HG02973 (cell line): ENCODE measurements around the gene HECA.

Source experiments
- ATAC-seq: cut with Tn5 transposase; IDR thresholded peaks from one replicate; pipeline ENCODE4 v1.9.1; 2021; ENCODE audit warnings: moderate library complexity; ENCODE audit not compliant: unreplicated experiment

The HECA gene

DNA sequence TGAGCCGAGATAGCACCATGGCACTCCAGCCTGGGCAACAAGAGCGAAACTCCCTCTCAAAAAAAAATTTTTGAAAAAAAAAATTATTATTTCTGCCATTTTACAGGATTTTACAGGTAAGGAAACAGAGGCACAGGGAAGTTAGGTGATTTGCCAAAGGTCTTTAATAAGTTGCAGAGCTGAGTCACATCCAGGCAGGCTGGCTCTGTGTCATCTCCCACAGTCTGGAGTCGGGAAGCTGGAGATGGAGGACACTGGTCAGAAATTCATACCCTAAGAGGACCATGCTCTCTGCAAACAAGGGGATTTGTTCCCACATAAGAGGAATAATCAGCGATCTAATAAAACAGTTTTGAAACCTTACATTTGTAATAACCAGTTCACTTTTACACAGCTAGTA, 24.1 kb downstream of the HECA start:
- ATAC-seq, result no peak

DNA sequence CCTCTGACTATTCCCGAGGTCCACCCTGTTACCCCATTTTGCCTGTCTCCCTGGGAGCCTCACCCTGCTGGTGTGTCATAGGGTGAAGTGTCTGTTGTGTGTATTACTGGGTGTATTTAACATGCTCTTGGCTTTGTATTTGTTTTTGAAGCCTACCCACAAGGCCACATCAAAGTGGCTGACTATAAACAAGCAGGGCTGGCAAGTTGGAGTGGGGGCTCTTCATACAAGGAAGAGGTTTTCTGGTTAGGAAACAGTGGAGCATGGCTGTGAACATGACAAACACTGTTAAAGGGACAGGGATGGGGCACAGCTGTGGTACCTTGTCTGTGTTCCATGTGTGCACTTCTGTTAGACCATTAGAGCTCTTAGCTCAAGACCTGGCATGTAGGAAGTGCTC, 26.3 kb downstream of the HECA start:
- no peak for ATAC-seq

DNA sequence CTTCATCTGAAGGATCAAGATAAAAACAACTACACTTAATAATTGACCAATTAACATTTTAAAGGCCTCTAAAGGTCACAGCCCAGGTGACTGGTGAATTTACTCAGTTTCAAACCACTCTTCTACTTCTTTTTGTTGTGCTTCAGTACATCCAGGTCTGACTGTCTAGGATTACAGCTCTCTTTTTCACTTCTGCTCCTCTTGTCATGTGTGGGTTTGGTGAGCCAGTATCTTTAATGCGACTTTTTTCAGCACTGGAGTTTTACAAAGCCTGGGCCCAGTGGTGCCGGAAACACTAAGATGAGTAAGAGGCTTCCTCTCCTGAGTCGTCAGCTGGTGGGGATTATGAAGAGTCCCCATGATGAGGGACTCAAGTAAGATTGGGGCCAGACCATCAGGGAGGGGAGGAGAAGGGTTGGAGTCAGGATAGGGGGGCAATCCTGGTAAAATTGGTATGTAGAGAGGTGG, 27.0 kb downstream of the HECA start:
- ATAC-seq, result peak; percentile 99

DNA sequence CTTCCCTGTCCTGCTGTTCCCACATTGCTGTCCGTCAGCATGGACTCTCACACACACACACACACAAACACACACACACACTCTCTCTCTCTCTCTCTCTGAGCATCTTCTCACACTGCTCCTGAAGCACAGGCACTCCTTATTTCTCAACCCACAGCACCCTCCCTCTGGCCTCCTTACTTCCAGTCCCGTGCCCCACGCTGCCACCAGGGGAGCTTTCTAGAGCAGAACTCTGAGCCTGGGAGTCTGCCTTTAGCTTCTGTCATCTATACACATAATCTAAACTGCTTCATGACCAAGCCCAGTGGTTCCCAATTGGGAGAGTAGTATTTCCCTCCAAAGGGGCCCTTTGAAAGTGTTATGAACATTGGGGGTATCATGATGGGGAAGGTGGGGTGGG, 29.1 kb downstream of the HECA start:
- ATAC-seq, result no peak

DNA sequence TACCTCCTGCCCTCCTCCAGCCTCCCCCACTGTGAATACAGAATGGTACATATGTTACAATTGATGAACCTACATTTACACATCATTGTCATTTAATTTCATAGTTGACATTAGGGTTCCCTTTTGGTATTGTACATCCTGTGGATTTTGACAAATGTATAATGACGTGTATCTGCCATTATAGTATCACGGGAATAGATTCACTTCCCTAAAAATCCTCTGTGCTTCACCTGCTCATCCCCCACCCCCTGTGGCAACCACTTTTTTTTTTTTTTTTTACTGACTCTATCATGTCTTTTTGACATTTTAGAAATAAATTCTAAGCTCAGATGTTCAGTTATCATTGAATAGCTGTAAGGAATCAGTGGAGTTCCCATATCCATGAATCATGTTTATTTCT, 30.4 kb downstream of the HECA start:
- no peak for ATAC-seq

DNA sequence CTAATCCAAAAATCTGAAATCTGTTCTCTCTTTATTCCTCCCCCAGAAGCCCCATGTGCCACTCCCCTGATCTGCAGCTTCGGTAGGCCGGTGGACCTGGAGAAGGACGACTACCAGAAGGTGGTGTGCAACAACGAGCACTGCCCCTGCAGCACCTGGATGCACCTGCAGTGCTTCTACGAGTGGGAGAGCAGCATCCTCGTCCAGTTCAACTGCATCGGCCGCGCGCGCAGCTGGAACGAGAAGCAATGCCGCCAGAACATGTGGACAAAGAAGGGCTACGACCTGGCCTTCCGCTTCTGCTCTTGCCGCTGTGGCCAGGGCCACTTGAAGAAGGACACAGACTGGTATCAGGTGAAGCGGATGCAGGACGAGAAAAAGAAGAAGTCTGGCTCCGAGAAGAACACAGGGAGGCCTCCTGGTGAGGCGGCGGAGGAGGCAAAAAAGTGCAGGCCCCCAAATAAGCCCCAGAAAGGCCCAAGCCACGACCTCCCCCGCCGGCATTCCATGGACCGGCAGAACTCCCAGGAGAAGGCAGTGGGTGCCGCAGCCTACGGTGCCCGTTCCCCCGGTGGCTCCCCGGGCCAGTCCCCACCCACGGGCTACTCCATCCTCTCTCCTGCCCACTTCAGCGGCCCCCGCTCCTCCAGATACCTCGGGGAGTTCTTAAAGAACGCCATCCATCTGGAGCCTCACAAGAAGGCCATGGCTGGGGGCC, 31.5 kb downstream of the HECA start:
- no peak for ATAC-seq

DNA sequence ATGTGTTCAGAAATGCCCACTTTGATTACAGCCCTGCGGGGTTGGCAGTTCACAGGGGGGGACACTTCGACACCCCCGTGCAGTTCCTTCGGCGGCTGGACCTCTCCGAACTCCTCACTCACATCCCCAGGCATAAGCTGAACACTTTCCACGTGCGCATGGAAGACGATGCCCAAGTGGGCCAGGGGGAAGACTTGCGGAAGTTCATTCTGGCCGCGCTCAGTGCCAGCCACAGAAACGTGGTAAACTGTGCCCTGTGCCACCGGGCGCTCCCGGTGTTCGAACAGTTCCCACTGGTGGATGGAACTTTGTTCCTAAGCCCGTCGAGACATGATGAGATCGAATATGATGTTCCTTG, 32.1 kb downstream of the HECA start:
- ATAC-seq, result no peak

DNA sequence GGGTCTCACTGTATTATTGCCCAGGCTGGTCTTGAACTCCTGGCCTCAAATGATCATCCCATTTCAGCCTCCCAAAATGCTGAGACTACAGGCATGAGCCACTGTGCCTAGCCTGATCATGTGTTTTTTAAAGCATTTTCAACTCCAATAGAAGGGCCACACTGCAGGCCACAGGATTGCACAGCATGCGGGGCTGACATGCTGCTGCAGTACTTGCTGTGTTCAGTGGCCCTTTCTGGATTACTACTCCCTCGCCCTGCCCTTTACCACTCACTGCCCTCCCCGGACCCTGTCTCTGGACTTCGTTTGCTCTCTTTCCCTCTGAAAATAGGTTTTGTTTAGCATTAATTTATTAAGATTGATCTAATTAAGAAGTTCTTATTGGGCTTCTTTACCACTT, 37.3 kb downstream of the HECA start:
- ATAC-seq, result no peak

DNA sequence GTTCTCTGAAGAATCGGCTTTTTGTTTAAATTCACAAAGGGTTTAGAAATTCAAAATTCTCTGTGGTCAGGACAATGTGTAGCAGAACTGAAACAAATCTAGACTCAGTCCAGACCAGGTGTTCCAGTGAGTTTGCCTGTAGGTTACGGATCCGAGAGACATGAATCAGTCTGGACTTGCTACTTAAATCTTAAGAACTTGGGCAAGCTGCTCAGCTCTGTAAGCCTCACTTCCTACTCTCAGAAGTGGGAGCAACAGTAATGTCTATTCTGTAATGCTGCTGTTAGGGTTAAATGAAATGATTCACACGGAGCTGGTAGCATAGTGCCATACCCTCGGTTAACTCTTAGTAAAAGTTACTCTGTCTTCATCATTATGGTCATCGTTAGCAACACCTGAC, 37.7 kb downstream of the HECA start:
- no peak for ATAC-seq

DNA sequence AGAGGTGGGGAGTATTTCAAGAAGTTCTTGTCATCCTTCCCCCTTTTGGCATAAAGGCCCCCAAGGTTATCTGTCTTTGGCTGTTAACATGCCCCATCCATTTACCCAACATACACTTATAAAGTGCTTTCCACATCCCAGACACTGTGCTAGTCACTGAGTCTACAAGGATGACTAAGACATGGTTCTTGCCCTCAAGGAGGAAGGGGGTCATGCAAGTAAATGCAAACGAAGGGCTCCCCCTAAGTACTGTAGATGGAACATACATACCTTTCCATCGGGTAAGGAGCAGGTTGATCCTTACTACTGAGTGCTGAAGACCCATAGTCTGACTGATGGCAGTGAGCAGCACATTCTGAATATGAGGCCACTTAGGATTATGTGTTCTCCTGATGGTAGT, 38.3 kb downstream of the HECA start:
- ATAC-seq, result no peak

DNA sequence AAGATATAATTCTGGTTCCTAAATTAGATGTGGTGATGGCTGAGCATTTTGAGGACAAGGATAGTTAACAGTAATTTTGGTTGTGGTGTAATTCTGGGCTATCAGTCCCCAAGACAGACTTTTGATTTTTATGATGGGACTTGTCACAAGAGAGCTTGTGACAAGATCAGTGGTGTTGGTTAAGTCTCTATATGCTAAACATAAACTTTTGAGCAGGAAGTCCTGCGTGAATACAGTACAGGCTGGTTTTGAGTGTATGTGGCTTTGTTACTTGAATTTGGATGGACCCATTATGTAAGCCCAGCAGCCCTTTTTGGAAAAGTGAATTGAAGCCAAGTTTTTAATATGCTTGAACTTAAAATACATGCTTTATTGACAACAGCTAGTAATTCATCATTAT, 38.9 kb downstream of the HECA start:
- ATAC-seq, result no peak

DNA sequence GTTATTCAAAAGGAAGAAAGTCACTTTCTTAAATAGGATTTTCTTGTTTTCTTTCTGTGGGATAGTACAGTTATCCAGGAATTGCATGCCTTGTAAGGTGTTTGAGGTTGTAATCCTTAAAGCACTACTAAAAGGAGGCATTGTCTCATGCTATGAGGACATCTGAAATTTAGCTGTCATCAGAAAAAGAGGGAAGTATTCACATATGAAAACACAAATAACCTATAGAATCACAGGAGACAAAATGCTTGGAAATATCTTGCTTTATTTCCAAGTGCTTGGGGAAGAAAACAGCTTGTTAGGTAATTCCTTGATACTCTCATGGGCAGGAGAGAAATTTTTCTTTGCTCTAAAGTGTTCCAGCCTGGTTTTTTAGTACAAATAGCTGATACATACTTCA, 40.1 kb downstream of the HECA start:
- no peak for ATAC-seq

DNA sequence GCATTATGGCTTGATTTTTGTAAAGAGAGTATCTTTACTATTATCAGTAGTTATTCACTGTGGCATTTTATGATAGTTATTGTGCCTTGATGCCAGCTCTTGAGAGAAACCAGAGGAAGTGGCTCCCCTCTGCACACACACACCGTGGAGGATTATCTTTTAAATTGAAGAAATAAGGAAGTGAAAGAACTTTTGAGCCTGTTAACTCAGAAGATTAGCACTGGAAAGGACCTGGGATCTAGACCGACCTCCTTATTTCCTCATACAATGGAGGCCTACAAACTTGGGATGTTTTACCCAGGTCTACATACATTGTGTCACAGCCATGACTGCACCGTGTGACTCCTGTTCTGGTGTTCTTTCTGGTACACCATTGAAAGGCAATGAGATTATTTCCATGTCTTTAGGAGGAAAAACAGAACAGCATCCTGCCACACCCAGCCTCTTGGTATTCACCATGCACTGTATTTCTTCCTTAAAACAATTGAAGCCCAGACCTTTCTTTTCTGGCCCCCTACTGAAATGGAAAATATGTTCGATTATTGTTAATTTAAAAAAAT, 40.6 kb downstream of the HECA start:
- ATAC-seq, result no peak

DNA sequence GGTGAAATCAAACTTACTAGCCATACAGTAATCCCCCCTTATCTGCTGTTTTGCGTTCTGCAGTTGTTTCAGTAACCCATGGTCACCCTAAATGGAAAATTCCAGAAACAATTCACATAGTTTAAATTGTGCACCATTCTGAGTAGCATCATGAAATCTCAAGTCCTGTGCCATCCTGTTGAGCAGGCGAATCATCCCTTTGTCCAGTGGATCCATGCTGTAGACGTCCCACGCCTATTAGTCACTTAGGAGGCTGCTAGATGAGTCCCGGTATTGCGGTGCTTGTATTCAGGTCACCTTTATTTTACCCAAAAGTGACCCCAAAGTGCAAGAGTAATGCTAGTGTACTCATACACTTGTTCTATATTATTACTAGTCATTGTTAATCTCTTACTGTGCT, 46.4 kb downstream of the HECA start:
- ATAC-seq, result no peak

DNA sequence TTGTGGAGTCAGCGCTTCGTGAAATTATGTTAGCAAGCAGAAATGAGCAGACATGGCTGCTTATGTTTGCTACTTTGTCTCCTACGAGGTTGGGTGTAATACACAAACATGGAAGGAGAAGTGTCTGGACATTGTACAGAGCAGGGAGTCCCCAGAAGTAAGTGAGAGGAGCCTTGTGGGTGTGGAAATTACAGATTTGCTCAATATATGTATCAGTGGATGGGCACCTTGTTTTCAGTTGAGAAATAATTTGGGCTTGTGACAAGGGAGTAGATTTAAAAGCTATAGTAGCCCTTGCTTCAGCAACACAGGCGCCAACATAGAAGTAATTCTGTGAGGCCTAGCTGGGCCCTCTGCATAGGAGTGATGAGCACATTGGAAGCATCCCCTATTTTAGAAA, 49.2 kb downstream of the HECA start:
- ATAC-seq, result no peak

DNA sequence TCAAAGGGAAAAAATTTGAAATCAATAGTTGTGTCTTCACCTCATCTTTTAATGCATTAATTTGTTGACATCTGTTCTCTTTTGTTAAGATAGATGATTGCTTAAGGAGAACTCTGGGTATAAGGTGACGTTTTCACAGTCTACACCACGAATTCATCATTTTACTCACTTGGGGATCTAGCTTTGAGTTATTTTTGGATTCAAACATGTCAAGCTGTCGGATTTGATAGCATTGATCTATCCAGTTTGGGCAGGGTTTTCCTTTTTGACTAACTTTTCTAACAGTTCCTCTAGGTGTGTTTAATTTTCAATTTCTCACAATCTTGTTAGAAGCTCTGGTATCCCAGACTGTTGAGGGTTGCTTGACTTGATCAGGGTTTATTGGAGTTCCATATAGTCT, 49.6 kb downstream of the HECA start:
- ATAC-seq, result no peak

DNA sequence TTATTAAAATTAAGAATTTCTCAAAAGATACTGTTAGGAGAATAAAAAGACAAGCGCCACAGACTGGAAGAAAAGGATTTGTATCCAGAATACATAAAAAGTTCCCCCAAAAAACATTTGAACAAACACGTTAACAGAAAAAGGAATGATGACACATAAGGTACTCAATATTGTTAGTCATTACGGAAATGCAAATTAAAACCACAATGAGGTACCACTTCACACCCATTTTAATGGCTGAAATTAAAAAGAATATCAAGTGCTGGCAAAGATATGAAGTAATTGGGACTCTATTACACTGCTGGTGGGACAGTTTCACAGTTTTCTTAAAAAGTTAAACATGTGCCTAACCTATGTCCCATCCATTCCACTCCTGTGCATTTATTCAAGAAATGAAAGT, 51.4 kb downstream of the HECA start:
- ATAC-seq, result no peak

DNA sequence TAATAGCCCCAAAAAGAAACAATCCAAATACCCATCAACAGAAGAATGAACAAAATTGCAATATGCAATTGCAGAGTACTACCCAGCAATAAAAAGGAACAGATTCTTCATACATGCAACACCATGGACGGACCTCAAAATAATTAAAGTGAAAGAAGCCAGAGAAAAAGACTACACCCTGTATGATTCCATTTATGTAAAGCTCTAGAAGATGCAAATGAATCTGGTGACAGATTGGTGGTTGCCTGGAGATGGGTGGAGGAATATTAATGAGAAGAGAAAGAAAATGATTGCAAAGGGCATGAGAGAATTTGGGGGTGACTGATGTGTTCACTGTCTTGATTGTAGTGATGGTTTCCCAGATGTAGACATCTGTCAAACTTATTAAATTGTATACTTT, 51.8 kb downstream of the HECA start:
- no peak for ATAC-seq

DNA sequence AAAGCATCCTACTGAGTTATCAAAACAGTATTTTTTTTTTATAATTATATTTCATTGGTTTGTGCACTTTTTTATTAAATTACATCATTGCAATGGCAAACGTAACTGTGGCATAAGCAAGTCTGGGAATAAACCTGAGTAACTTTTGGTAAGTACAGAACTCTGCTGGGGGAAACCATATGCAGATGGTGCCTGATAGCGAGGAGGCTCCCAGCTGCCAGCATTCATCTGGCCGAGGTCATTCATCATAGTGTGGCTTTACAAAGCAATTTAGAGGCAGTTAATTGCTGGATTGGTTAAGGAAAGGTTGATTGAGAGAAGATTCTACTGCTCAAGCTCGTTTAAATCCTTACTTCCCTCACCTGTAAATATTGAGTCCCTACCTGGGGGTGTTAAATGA, 52.6 kb downstream of the HECA start:
- ATAC-seq, result no peak

DNA sequence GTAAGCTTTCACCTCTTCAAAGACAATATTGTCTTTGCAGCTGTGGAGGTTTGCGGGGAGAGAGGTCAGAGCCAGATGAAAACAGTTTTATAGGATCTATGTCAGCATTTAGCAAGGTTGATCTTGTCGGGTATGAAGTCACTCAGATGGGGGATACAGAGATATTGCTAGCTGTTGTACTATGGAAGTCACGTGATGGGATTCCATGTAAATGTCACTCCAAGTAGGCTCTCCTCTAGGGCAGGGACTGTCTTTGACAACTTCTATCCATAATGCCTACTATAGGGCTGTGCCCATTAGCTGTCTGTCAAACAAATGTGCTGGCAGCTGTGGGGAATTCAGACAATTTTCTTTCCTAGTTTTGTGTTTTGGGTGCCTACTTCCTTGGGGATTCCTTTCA, 54.8 kb downstream of the HECA start:
- no peak for ATAC-seq

DNA sequence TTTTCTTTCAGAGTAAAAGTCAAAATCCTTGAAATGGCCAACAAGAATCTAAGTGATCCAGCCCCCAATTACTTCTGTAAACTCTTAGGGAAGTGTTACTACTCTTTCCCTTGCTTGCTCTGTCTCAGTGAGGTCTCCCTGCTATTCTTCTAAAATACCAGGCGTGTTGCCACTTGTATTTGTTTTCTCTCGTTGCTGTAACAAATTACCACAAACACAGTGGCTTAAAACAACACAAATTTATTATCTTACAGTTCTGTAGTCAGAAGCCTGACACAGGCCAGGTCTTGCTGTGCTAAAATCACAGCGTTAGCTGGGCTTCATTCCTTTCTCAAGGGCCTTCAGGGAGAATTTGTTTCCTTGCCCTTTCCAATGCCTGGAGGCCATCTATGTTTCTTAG, 59.9 kb downstream of the HECA start:
- no peak for ATAC-seq

DNA sequence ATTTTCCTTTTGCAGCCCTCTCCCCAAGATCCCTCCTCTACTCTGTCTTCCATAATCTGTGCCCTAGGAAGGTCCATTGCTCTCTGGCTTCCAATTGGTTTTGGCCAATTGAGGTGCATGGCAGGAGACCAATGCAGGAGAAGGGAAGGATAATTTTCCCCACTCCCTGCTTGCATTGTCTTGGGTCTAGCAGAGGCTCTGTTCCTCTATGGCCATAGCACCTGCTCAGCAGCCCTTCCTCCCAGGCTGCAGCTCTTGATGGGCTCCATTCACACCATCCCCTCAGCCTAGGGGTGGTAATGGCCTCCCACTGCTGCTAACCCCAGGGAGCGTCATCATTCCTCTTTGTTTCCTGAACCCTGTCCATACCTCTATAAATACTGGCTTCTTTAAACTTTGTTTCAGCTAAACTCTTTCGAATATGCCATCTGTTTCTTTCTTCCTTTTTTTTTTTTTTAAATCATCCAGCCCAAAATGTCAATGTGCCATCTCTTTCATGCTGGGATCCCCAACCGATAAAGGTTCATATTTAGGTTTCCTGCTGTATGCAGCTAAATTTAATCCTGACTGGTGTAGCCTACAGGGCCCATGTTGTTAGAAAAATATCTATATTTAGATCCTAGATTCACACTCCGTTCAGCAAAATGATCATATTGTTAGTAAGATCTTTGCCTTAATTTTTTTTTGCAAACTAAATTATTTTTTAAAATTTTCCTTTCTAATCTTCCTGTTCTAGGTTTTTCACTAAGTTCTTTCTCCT, 63.8 kb downstream of the HECA start:
- no peak for ATAC-seq
